Activated CD4-positive, alpha-beta T cell treated with anti-CD3 and anti-CD28 coated beads, Interleukin-2, amount 50 U/mL, for 24 hours (primary cell): Measurements from ENCODE around the gene RRAGB.
"Not testable (repeated sequence)": the region's sequence is repeated elsewhere in the genome, so short reads cannot be mapped to it uniquely, and the experiment has no call there.

Experiments used
- DNase-seq, 2 donors: peaks; one replicate each; pipeline ENCODE4 v3.0.0-alpha.2; 2020; ENCODE audit warnings: low read depth in 1 of 2, low spot score in 1 of 2

The RRAGB gene

DNA sequence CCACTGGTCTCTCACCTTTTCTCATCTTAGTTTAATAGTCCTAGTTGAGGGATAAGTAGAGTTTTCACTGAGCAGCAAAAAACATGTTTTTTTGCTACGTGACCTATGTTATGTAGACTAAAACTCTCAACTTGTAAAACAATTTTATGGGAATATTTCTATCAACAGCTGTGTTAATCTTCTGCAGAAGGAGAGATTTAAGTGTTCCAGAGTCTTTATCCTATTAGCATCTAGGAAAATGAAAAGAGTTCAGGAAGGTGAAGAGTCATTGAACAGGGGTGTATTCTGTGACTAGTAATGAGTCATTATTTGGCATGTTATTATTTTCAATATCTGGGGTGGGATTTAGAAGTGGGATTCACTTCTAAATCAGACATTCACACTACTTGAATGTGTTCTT is 41.9 kb downstream of the RRAGB start:
- no peak for DNase-seq

DNA sequence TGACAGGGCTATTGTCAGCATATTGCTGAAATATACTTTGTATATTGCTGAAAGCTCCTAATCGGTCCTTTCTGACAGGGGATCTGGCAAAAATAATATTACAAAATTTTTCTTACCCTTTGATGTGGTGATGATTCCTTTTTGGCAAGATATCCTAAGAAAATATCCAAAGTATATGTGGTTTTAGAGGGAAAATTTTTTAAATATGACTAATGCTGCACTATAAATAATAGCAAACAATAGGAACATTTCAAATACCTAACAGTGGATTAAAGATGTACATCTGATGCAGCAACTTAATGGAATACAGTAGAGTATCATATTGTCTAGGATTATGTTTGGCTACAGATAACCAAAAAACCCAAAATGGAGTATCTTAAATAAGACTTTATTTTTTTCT is 49.6 kb downstream of the RRAGB start:
- DNase-seq = no peak

DNA sequence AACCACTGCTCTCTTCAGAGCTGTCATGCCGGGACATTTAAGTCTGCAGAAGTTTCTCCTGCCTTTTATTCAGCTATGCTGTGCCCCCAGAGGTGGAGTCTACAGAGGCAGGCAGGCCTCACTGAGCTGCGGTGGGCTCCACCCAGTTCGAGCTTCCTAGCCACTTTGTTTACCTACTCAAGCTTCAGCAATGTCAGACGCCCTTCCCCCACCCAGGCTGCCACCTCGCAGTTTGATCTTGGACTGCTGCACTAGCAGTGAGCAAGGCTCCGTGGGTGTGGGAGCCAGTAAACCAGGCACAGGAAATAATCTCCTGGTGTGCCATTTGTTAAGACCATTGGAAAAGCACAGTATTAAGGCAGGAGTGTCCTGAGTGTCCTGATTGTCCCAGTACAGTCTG is 56.9 kb downstream of the RRAGB start:
- DNase-seq = not testable (repeated sequence)

DNA sequence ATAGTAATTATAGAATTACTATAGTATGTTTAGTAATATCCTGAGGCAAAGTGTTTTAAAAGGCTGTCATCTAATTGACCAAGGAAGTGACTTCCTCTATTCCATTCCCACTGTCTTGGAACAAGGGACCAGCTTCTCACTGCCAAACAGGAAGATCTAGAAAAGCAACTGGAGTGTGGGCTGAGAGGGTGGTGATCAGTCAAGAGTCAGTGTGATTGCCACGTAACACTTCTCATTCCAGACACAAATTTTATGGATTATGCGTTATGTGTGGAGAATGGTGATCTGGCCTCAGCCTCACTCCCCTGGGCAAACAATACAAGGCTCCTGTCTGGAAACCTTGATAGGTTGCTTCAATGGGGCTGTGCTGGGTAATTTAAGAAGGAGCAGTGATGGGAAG is 60.0 kb downstream of the RRAGB start:
- DNase-seq = no peak

DNA sequence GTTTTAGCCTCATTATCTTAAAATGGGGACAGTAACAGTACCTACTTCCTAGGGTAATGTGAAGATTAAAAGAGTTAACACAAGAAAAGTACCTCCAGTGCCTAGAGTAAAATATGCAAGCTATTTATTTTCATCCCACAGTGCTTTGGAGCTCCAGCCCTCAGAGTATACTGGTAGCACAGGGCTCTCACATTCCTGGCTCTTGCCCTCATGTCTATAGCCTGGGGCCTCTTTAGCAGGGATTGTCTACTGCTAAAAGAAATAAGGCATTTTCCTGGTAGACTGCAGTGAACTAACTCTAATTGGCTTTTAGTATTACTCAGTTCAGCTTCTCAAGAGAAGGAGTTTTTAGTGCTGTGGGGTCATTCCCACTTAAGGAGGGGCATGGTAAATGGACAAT is 60.8 kb downstream of the RRAGB start:
- no peak for DNase-seq

DNA sequence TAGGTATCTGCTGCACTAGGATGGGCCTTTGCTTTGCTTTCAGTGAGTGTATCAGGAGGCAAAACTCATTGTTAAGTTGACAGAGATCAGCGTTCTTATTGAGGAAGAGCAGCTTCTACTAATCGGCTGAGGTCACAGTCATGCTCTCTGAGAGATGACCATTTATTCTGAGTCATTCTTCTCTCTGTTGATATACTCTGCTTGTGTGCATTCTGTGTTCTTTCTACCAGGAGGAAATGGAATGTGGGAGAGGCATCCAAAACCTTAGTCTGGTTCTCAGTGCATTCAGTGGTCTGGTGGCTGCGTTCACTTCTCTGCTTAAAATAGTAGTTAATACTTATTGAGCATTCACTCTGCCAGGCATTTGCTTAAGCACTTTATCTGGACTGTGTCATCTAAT is 66.2 kb downstream of the RRAGB start:
- no peak for DNase-seq

DNA sequence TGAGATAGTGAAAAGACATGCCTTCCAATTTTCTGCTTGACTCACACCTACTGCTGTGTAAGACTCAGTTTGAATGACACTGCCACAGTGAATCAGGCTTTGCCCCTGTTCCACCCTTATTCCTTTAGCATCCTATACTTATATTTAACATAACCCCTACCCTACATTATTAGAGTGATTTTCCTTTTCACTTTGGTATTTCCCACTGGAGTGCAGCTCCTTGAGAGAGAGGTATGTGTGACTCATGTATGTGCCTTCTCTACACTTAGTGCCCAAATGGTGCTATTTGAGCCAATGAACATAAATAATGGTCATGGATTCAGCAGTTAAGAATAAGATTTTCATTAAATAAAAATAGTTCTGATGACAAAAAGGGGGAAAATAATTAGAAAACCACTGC is 69.5 kb downstream of the RRAGB start:
- no peak for DNase-seq

DNA sequence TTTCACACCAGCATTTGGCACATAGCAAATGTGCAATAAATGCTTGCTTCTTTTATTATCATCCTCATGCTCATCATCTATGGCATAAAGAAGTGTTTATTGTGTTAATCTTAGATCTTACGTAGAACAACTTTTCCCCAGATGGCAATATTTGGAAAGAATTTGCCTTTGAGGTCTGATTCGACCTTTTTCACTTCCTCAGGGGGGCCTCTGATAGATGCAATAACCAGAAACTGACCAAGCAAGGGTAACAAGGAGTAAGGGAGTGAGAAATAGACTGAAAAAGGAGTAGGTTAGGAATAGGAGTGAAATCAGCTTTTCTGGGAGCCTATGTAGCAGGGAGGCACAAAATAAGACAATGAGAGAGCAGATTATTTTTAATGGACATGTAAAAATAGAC is 70.2 kb downstream of the RRAGB start:
- DNase-seq = no peak

DNA sequence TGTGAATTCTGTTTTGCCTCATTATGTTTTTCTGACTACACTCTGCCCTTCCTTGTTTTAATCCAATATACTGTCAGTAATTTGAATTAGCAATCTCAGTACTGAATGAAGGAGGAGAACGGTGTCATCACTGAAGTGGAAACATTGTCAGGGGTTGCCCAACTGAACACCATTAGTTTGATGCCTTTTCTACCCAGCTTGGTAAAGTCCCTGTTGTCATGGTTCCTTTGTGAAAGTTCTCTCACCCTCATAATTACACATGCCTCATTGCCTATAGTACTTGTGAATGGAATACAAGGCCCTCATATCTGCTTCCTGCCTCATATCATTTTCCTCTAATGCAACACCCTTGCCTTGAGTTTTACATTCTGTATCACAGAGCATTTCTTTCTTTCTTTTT is 76.9 kb downstream of the RRAGB start:
- no peak for DNase-seq

DNA sequence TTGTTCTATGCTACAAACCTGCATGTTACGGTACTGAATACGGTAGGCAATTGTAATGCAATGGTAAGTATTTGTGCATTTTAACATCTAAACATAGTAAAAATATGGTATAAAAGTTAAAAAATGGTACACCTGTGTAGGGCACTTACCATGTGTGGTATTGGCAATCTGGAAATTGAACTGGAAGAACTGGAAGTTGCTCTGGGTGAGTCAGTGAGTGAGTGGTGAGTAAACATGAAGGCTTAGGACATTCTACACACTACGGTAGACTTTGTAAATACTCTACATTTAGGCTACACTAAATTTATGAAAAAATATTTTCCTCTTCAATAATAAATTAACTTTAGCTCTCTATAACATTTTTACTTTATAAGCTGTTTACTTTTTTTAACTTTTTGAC is 78.9 kb downstream of the RRAGB start:
- DNase-seq = no peak

DNA sequence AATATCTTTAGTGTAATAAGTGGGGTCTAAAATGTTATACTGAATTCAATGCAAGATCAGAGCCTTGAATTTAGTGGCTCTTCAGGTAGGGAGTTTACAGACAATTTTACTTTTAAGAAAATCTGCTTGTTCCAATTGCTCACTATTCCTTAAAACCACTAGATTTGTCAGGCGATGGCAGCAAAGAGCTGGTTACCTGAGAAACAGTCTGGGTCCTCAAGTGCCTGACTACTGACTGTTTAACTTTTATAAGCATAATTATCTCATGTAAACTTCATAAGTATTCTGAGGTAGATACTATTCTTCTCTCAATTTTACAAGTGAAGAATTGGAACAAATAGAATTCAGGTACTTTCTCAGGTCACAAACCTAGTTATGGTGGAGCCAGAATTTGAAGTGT is 84.3 kb downstream of the RRAGB start:
- no peak for DNase-seq
